Caki2 (cell line): ENCODE measurements around the gene MRPL42. TPM values are rescaled to one million over a fixed set of nuclear protein-coding genes. Genes with fewer than 3 reads are reported as not detected.

Experiments
- DNase-seq: peaks from one replicate; pipeline ENCODE4 v3.0.0-alpha.2; 2015; ENCODE audit warnings: low read depth
- in situ Hi-C: cut with HindIII; loops from 2 replicates; pipeline ENCODE4 v1.10.0; 2016; ENCODE audit warnings: low sequenced_read_pairs, low pct_unique_long_range_greater_than_20kb, mixed read lengths
- total RNA-seq: library from RNA; depleted of rRNA; stranded (reverse); fragments of >200 nt; shearing (Covaris generic); gene quantifications from 2 replicates; pipeline ENCODE4 v1.2.3, GENCODE V29; 2014; ENCODE audit warnings: low replicate concordance

Gene MRPL42
- total RNA-seq, 1 experiment from 2014 or later: 48.3 TPM

DNA sequence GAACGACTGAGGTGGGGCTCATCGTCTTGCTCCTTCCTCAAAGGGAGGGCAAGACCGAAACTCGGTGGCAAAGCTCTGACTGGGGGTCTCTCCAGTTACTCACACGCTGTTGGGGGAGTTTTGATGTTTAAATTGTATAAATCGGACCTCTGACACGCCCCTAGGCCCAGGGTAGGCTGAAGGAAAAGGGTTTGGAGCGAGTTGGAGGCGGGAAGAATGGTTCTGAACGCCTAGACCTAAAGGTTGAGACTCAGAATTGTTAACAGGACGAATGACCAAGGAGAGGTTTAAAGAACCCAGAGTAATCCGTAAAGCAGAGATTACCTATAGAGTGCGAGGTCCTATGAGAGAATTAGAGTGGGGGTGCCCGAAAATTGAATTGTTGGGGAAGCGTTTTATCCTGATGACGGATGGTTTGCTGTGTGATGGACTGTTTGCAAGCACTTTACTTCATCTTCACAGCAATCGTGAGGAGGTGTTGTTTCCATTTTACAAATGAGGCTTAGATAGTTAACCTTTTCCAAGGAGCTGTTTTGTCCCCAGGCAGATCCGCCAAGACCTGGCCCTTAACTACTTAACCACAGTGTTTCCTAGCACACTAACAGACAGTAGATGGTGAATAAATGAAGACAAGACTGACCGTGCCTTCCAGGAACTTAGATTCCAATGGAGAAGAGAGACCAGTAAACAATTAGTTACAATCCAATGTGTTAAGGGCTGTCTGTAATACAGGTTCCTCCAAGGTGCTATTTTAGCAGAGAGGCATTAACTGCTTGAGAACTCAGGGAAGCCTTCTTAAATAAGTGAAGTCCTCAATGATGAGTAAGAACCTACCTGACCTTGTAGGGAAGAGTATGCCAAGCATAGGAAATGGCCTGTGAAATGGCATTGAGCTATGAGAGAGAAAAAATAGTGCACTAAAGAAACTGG, 24.6 kb upstream of the MRPL42 start:
- in situ Hi-C loops: no loop called here
- peak; percentile 4 for DNase-seq

DNA sequence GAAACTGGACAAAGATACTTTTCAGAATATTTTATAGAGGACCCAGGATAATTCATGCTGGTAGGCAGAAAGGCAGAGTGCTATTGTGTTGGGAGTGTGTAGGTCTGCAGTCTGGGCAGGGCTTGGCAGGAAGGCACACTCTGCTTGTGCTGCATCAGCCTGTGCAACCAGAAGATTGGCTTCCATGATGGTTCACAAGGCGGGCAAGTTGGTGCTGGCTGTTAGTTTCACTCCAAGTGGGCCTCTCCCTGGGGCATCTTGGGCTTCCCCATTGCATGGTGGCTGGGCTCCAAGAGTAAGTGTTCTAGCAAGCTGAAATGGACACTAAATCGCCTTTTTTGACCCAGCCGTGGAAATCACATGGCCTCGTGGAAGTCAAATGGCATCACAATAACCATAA, 23.7 kb upstream of the MRPL42 start:
- in situ Hi-C loops: no loop called here
- DNase-seq: no peak

DNA sequence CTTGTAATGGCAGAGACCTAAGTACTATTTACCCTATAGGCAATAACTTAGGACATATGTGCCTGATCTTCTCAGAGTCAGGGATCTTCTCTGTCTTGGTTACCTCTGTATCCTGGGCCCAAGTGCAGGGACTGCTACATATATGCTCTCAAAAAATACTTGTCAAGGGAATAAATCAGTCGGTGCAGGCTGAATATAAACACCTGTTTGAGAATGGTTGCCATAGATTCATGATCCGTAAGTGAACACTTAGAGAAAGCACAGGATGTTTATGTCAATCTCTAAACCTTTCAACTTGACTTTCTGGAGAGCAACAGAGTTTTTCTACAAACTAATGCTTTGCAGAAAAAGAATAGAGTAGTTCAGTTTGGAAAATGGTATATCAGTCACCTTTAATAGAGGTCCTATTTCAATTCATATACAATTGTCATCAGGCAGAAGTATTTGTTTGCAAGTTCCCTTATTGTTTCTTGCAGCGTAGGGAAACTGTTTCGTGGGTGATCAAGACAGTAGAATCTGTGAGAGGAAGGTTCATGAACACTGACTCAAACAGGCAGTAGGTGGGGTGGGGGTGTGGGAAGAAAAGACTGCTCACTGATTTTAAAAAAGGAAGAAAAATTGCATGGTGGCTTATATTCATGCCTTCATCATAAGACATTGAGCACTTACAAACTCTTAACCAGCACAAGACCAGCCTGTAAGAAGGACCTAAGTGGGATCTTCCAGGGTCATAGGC, 19.6 kb upstream of the MRPL42 start:
- DNase-seq: no peak
- in situ Hi-C loops: no loop called here

- in situ Hi-C loops: no loop called here
- DNase-seq: no peak
These were observed 18.5 kb upstream of the MRPL42 start for GRCh38 chr12:93448796-93449195.

- in situ Hi-C loops: no loop called here
- DNase-seq: no peak
These were observed 18.0 kb upstream of the MRPL42 start for GRCh38 chr12:93449277-93449676.

DNA sequence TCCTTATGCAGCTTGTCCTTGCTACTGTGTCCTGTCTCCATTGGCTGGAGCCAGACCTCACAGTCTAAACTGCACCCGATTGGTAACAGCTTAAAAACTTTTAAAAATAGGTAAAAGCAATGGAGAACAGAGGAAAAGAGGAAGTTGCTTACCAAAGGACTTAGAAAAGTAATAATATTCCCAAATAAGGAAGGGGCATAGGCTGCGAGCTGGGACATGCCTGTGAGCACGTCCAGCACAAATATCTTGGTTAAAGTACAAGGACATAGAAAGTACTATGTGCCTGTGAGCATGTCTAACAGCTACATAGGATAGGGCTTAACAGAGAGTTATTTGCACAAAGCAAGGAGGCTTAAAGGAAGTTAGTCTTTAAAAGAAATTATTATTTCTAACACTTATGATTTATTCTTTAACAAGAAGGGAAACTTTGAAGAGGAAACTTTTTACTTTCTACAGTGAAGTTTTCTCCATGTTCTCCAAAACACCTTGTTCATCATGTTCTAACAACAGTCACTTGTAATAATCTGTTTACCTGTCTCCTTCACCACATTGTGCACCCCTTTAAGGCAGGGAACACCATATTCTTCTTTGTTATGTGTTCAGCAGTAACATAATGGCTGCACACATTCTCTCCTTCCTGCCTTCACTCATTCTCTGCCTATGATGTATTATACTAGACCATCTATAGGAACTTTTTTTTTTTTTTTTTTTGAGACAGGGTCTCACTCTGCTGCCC, 15.7 kb upstream of the MRPL42 start:
- no peak for DNase-seq
- in situ Hi-C loops: no loop called here

GRCh38 chr12:93453633-93454032, 13.7 kb upstream of the MRPL42 start:
- no peak for DNase-seq
- in situ Hi-C loops: no loop called here

GRCh38 chr12:93456077-93456476, 11.2 kb upstream of the MRPL42 start:
- in situ Hi-C loops: no loop called here
- no peak for DNase-seq

DNA sequence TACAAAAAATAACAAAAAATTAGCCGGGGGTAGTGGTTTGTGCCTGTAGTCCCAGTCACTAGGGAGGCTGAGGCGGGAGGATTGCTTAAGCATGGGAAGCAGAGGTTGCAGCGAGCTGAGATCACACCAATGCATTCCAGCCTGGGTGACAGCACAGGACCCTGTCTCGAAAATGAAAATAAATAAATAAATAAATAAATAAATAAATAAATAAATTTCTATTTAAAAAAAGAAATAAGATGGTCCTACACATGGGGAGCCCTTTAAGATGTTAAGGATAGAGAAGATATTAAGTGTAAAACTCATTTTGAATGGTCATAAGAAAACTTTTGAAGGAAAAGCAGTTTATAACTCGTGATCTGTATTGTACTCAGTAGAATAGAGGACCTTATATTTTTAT, 8.2 kb upstream of the MRPL42 start:
- in situ Hi-C loops: no loop called here
- no peak for DNase-seq

DNA sequence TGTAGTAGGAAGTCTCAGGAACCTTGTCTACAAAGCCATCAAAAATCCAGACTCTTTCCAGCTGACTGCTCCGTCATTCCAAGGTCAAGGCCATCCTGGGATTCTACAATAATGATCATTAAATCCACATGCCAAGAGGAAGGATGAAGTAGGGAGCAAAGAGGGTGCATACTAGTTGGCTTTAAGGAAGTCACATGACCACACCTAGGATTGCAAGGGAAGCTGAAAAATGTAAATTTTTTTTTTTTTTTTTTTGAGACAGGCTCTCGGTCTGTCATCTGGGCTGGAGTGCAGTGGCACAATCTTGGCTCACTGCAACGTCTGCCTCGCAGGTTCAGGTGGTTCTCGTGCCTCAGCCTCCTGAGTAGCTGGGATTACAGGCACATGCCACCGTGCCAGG, 7.3 kb upstream of the MRPL42 start:
- in situ Hi-C loops: no loop called here
- DNase-seq: no peak

- in situ Hi-C loops: no loop called here
- DNase-seq: no peak
These were observed 6.4 kb upstream of the MRPL42 start for GRCh38 chr12:93460902-93461301.

DNA sequence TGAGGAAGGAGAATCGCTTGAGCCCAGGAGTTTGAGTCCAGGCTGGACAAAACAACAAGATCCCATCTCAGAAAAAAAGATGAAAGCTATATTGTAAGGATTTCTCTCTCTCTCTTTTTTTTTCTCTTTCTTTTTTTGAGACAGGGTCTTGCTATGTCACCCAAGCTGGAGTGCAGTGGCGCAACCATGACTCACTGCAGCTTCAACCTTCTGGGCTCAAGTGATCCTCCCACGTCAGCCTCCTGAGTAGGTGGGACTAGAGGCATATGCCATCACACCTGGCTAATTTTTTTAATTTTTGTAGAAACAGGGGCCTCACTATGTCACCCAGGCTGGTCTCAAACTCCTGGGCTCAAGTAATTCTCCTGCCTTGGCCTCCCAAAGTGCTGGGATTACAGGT, 5.8 kb upstream of the MRPL42 start:
- DNase-seq: no peak
- in situ Hi-C loops: no loop called here

DNA sequence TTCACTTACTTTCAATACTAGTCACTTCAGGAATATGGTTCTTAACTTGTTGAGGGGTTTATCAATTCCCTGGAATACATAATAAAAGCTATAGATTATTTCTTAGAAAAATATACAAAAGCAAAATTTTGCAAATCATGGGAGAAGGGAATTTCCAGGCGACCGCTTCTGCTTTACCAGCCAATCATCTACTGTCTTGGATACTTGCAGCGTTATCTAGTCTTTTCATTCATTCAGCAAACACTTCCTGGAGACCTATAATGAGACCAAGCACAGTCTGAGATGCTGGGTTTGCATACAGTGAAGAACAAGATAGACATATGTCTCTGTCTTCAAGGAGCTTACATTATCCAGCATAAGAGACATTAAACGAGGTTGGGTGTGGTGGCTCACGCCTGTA, 1.5 kb upstream of the MRPL42 start:
- DNase-seq: no peak
- in situ Hi-C loops: no loop called here

DNA sequence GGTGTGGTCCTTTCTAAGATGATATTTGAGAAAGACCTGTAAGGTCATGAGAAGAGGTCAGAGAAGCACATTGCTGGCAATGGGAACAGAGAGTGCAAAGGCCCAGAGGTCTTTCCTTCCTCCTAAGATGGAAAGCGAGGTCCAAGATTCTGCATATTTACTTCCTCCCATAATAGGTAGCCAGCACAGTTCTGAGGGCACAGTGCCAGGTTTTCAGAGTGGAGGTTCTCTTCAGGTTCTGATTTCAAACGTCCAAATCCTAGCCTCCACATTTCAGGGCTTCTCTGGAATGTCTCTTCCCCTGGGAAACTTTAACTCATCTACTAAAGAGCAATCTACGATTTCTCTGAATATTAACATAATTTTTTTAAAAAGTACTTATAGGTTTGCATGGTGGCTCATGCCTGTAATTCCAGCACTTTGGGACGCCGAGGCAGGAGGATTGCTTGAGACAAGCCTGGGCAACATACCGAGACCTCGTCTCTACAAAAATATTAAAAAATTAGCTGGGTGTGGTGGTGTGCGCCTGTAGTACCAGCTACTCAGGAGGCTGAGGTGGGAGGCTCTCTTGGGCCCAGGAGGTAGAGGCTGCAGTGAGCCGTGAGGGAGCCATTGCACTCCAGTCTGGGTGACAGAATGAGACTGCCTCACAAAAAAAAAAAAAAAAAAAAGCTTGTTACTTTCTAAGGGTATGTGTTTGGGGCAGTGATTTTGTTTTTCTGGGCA, 526 bp upstream of the MRPL42 start:
- in situ Hi-C loops: no loop called here
- no peak for DNase-seq

- in situ Hi-C loops: no loop called here
- no peak for DNase-seq
These were observed 676 bp downstream of the MRPL42 start for GRCh38 chr12:93468008-93468371.

DNA sequence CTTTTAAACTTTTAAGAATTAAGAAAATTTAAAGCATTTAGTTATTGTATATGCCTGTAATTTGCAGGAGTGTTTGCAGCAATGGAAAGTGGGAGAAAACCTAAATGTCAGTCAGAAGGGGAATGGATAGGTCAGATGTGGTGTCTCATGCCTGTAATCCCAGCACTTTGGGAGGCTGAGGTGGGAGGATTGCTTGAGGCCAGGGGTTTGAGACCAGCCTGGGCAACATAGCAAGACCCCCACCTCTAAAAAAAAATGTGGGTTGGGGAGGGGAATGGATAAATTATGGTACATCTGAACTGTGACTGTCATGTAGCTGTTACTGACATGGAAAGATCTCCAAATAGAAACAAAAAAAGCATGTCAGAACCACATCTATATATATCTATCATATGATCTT, 2.1 kb downstream of the MRPL42 start:
- in situ Hi-C loops: no loop called here
- no peak for DNase-seq

DNA sequence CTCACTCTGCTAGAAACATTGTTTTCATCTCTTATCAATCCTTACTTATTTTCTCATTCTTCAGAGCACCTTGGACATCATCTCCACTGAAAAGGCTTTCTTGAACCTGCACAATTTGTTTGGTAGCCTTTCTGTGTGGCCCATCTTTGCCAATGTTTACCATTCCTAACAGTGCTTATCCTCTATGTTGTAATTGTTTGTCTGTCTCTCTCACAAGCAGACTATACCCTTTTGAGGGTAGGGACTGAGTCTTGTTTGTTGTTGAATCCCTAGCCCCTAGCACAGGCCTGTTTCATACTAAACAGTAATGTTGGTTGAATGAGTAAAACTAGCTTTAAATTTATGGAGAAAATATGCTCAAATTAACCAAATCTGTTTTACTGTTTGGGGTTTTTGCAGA, 9.2 kb downstream of the MRPL42 start:
- in situ Hi-C loops: no loop called here
- no peak for DNase-seq

- in situ Hi-C loops: no loop called here
These were observed 15.4 kb downstream of the MRPL42 start for GRCh38 chr12:93482721-93483120.

More at GRCh38 chr12:93482721-93483120, 15.4 kb downstream of the MRPL42 start:
- no peak for DNase-seq
